Measurements from ENCODE around the gene WDR1. TPM values are rescaled to one million over a fixed set of nuclear protein-coding genes. Genes with fewer than 3 reads are reported as not detected.

The WDR1 gene
- total and polyA plus RNA-seq, 11 donors: 76.1 to 299 (median 185) TPM

DNA sequence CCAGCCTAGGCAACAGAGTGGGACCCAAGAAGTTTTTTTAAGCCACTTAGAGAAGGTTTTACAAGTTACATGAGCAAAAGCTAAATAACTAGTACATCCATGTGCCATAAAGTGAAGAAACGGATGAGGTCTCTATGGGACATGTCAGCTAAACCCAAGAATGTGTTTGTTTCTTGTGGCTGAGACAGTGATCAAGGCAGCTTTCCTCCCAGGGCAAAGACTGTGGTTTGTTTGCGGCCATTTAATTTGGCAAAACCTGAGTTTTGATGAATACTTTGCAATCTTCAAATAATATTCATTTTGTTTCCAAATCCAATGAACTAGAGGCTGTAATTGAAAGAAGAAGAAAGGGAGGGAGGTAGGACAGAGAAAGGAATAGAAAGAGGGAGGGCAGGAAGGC, 50.4 kb downstream of the WDR1 start:
- TF ChIP-seq CTCF (IDR thresholded peaks at IDR 0.05) (no peak), POLR2A (IDR thresholded peaks at IDR 0.05) (no peak)
- H3K4me1 ChIP-seq: peaks cover 0 to 15% (median 9%) of the 10 kb centered on the region in 12 donors
- H3K4me3 ChIP-seq: no peak overlapping the region
- H3K36me3 ChIP-seq: peaks cover 0 to 60% (median 25%) of the 10 kb centered on the region in 9 donors
- ATAC-seq: no peak
- 38 to 72% (median 56%) methylated on average over 2 of the region's 2 CpGs for WGBS, 4 donors
- H3K27ac ChIP-seq: no peak overlapping the region
- DNase-seq: no peak
- H3K27me3 ChIP-seq: no peaks in the 10 kb centered on the region
- intact Hi-C loops (cut with DNase I): loop anchor here in 2 of 10 donors (5.0 to 10.0 kb wide), 3 partner anchors 161 to 361 kb away; no protein-coding TSS in a partner anchor
- H3K9me3 ChIP-seq: no peaks in the 10 kb centered on the region

DNA sequence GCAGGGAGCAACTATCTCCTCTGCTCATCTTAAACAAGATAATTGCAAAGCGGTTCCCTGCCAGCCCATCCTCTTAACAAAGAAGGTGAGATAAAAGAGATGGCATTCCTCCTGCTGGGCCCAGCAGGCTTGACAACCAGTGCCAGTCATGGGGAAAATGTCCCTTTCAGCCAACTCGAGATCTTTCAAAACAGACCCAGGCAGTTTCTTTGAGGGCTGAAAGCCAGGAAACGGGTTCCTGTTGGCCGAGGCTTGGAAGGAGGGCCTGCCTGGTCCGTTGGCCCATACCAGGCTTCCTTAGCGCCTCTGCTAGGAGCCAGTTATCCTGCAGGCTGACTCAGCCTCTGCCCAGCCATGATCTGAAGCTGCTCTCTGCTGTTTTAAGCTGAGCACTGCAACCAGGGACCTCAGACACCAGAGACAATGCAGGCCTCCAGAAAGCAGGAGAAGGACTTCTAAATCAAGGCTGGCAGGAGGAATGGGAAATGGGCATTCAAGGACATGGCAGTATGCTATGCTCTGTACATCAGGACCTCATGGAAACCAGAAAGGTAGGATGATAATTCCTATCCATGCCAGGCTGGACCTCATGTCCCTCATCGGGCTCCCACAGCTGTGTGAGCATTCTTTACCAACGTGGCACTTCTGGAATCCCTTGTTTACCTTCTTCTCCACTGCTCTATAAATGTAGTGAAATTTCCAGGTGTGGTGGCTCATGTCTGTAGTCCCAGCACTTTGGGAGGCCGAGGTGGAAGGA, 52.9 kb downstream of the WDR1 start:
- Histone ChIP-seq H3K4me1 (peaks cover 0 to 17% (median 9%) of the 10 kb centered on the region in 12 donors), H3K4me3 (no peak overlapping the region), H3K27me3 (no peaks in the 10 kb centered on the region), H3K27ac (peak overlapping the region in 6 of 12 donors; percentile 25 to 59 (median 48)), H3K9me3 (no peaks in the 10 kb centered on the region), H3K36me3 (peaks cover 0 to 46% (median 18%) of the 10 kb centered on the region in 9 donors)
- TF ChIP-seq CTCF (IDR thresholded peaks at IDR 0.05) (peak; percentile 67 to 86 (median 78)), POLR2A (IDR thresholded peaks at IDR 0.05) (no peak)
- ATAC-seq (peak; percentile 93 to 99 (median 98)), DNase-seq (peak; percentile 68 to 78 (median 69))
- 39 to 48% (median 45%) methylated on average over 9 of the region's 9 CpGs for WGBS, 4 donors
- intact Hi-C loops (cut with DNase I): loop anchor here (1.0 to 10.0 kb wide), 11 partner anchors 44 to 361 kb away; no protein-coding TSS in a partner anchor

DNA sequence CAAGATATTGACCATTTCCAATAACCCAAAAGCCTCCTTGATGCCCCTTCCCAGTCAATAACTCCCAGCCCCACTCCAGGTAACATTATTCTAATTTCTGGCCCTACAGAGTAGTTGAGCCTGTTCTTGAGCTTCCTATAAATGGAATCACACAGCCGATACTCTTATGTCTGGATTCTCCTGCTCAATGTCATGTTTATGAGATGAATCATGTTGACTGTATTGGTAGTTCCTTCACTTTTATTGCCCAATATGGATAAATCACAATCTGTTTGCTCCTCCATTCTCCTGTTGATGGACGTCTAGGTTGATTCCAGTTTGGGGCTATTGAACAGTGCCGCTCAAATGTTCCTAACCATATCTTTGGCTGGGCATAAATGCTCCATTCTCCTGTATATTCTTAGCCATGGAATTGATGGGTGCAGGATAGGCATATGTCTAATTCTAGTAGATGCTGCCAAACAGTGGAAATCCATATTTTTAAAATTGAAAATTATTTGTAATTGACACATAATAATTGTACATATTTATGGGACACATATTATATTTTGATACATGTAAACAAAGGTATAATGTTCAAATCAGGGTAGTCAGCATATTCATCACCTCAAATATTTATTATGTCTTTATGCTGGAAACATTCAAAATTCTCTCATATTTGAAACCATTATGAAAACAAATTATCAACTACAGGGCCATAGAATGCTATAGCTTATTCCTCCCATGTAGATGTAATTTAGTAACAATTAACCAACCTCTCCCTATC, 54.8 kb downstream of the WDR1 start:
- ATAC-seq (no peak), DNase-seq (no peak)
- H3K36me3 ChIP-seq: peaks cover 0 to 28% (median 11%) of the 10 kb centered on the region in 9 donors
- intact Hi-C loops (cut with DNase I): loop anchor here (2.0 to 10.0 kb wide), 8 partner anchors 43 to 360 kb away; no protein-coding TSS in a partner anchor
- H3K4me3 ChIP-seq: no peak overlapping the region
- no peak overlapping the region for H3K27ac ChIP-seq
- H3K27me3 ChIP-seq: no peaks in the 10 kb centered on the region
- TF ChIP-seq CTCF (IDR thresholded peaks at IDR 0.05) (no peak), POLR2A (IDR thresholded peaks at IDR 0.05) (no peak)
- WGBS, 4 donors: 93 to 96% (median 95%) methylated on average over 3 of the region's 3 CpGs
- no peaks in the 10 kb centered on the region for H3K9me3 ChIP-seq
- peaks cover 0 to 21% (median 10%) of the 10 kb centered on the region in 12 donors for H3K4me1 ChIP-seq

GRCh38 chr4:10058371-10058770, 58.2 kb downstream of the WDR1 start:
- peak overlapping the region in 2 of 12 donors; percentile 19 to 30 for H3K27ac ChIP-seq
- DNase-seq: no peak
- WGBS, 4 donors: 95 to 96% (median 96%) methylated on average over 7 of the region's 7 CpGs

More at GRCh38 chr4:10058371-10058770, 58.2 kb downstream of the WDR1 start:
- ATAC-seq: no peak
- Histone ChIP-seq H3K27me3 (no peaks in the 10 kb centered on the region), H3K36me3 (no peaks in the 10 kb centered on the region), H3K4me3 (no peak overlapping the region), H3K9me3 (no peaks in the 10 kb centered on the region), H3K4me1 (peaks cover 0 to 29% (median 12%) of the 10 kb centered on the region in 12 donors)
- TF ChIP-seq POLR2A (IDR thresholded peaks at IDR 0.05) (no peak), CTCF (IDR thresholded peaks at IDR 0.05) (no peak)
- intact Hi-C loops (cut with DNase I): loop anchor here in 1 of 10 donors (5.0 kb wide), 1 partner anchor 291 kb away; no protein-coding TSS in a partner anchor
